Eye (tissue), 1 donor: Measurements from ENCODE around the gene RSPO1.
A peak's percentile ranks its signal among the peaks of the same experiment; 100 is the strongest.

Experiments used
- DNase-seq: peaks from one replicate; pipeline ENCODE4 v3.0.0-alpha.2; 2015

The RSPO1 gene

GRCh38 chr1:37656026-37656425 lies 21.3 kb upstream of the RSPO1 start:
- DNase-seq = no peak

GRCh38 chr1:37655274-37655673 lies 20.6 kb upstream of the RSPO1 start:
- no peak for DNase-seq

GRCh38 chr1:37653906-37654305 lies 19.2 kb upstream of the RSPO1 start:
- DNase-seq = no peak

- no peak for DNase-seq
Observed at GRCh38 chr1:37652976-37653375, 18.3 kb upstream of the RSPO1 start.

GRCh38 chr1:37651803-37652202 lies 17.1 kb upstream of the RSPO1 start:
- no peak for DNase-seq

- no peak for DNase-seq
Observed at GRCh38 chr1:37650721-37651120, 16.0 kb upstream of the RSPO1 start.

GRCh38 chr1:37650173-37650572 lies 15.5 kb upstream of the RSPO1 start:
- DNase-seq = no peak

- DNase-seq = no peak
Observed at GRCh38 chr1:37647281-37647680, 12.6 kb upstream of the RSPO1 start.

- no peak for DNase-seq
Observed at GRCh38 chr1:37641059-37641458, 6.4 kb upstream of the RSPO1 start.

GRCh38 chr1:37636435-37636834 lies 1.7 kb upstream of the RSPO1 start:
- no peak for DNase-seq

- DNase-seq = no peak
Observed at GRCh38 chr1:37634992-37635902, 555 bp upstream of the RSPO1 start.

- no peak for DNase-seq
Observed at GRCh38 chr1:37633938-37634243, 801 bp downstream of the RSPO1 start.

- peak; percentile 39 for DNase-seq
Observed at GRCh38 chr1:37633040-37633937, 1.4 kb downstream of the RSPO1 start.

GRCh38 chr1:37631036-37631435 lies 3.7 kb downstream of the RSPO1 start:
- DNase-seq = no peak

- DNase-seq = no peak
Observed at GRCh38 chr1:37630426-37631028, 4.2 kb downstream of the RSPO1 start.

- no peak for DNase-seq
Observed at GRCh38 chr1:37629726-37630425, 4.8 kb downstream of the RSPO1 start.

- DNase-seq = no peak
Observed at GRCh38 chr1:37629008-37629407, 5.7 kb downstream of the RSPO1 start.

GRCh38 chr1:37628026-37628556 lies 6.6 kb downstream of the RSPO1 start:
- DNase-seq = no peak

GRCh38 chr1:37622131-37622530 lies 12.6 kb downstream of the RSPO1 start:
- DNase-seq = no peak

GRCh38 chr1:37621326-37621870 lies 13.3 kb downstream of the RSPO1 start:
- DNase-seq = no peak

GRCh38 chr1:37620707-37621106 lies 14.0 kb downstream of the RSPO1 start:
- no peak for DNase-seq

GRCh38 chr1:37616330-37616729 lies 18.4 kb downstream of the RSPO1 start:
- no peak for DNase-seq
